ENCODE measurements around the gene ZC3H7B.

DNA sequence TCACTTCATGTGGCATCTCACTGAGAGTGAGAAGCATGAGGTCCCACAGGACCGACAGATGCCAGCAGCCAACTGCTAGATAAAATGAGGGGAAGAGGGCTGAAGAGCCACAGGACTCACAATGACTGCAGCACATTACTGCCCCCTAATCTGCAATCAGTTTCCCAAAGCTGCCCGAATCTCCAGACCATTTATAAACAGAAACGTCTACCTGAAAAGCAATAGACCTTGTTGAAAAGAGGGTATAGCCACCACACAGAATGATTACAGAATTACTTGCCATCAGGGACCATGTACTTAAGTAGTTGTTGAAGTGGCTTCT is 68.1 kb downstream of the ZC3H7B start:
- TF ChIP-seq, protein P1, sequence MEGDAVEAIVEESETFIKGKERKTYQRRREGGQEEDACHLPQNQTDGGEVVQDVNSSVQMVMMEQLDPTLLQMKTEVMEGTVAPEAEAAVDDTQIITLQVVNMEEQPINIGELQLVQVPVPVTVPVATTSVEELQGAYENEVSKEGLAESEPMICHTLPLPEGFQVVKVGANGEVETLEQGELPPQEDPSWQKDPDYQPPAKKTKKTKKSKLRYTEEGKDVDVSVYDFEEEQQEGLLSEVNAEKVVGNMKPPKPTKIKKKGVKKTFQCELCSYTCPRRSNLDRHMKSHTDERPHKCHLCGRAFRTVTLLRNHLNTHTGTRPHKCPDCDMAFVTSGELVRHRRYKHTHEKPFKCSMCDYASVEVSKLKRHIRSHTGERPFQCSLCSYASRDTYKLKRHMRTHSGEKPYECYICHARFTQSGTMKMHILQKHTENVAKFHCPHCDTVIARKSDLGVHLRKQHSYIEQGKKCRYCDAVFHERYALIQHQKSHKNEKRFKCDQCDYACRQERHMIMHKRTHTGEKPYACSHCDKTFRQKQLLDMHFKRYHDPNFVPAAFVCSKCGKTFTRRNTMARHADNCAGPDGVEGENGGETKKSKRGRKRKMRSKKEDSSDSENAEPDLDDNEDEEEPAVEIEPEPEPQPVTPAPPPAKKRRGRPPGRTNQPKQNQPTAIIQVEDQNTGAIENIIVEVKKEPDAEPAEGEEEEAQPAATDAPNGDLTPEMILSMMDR (IDR thresholded peaks at IDR 0.05) = no peak
- no peak for TF ChIP-seq POLR2AphosphoS5 (IDR thresholded peaks at IDR 0.05; ENCODE audit: insufficient read depth in 1 of 2, low read depth in 1 of 2)
